Liver (tissue), 9 donors: ENCODE results near the gene FBXL22. TPM values are rescaled to one million over a fixed set of nuclear protein-coding genes. Genes with fewer than 3 reads are reported as not detected.

Experiments
- DNase-seq: peaks from one replicate; pipeline ENCODE4 v3.0.0-alpha.2; 2017; ENCODE audit warnings: low spot score
- H3K27ac ChIP-seq, 2 donors: one replicate each; pipeline ENCODE4 v1.7.0; 2013; ENCODE audit warnings: inconsistent platforms in 2 of 2, low read length in 2 of 2, control low read depth in 1 of 2, low read depth in 1 of 2, mild to moderate bottlenecking in 1 of 2
- H3K27me3 ChIP-seq, 4 donors: one replicate each; pipeline versions ENCODE4 v1.6.1 to v1.7.0; 2013; ENCODE audit warnings: low read length in 3 of 4, inconsistent platforms in 1 of 4, mild to moderate bottlenecking in 1 of 4, moderate library complexity in 1 of 4; ENCODE audit not compliant: control insufficient read depth in 4 of 4, insufficient read depth in 4 of 4
- H3K36me3 ChIP-seq, 4 donors: one replicate each; pipeline versions ENCODE4 v1.6.1 to v1.7.0; 2013; ENCODE audit warnings: low read length in 3 of 4, mild to moderate bottlenecking in 3 of 4, low read depth in 1 of 4, moderate library complexity in 1 of 4; ENCODE audit not compliant: control insufficient read depth in 4 of 4, insufficient read depth in 3 of 4
- H3K4me1 ChIP-seq, 4 donors: one replicate each; pipeline versions ENCODE4 v1.6.1 to v1.7.0; 2013; ENCODE audit warnings: low read length in 3 of 4, mild to moderate bottlenecking in 3 of 4, moderate library complexity in 1 of 4; ENCODE audit not compliant: control insufficient read depth in 4 of 4, insufficient read depth in 4 of 4
- H3K4me3 ChIP-seq, 3 donors: one replicate each; pipeline versions ENCODE4 v1.6.1 to v1.7.0; 2013; ENCODE audit warnings: low read length in 3 of 3, control low read depth in 1 of 3, low read depth in 1 of 3, mild to moderate bottlenecking in 1 of 3
- H3K9ac ChIP-seq, 2 donors: one replicate each; pipeline ENCODE4 v1.7.0; 2013; ENCODE audit warnings: low read length in 2 of 2, mild to moderate bottlenecking in 2 of 2, moderate library complexity in 2 of 2, control low read depth in 1 of 2, low read depth in 1 of 2
- H3K9me3 ChIP-seq, 4 donors: one replicate each; pipeline versions ENCODE4 v1.6.1 to v1.7.0; 2013; ENCODE audit warnings: low read length in 3 of 4; ENCODE audit not compliant: control insufficient read depth in 4 of 4
- CTCF ChIP-seq: fragments of 150-350 bp; IDR thresholded peaks from 2 replicates; pipeline ENCODE4 v1.5.1; 2017; ENCODE audit warnings: improper control_type of control experiment, low read depth, low read length; ENCODE audit not compliant: missing input control
- FOXA1 ChIP-seq: IDR thresholded peaks from 2 replicates; pipeline ENCODE4 v1.6.1; 2016; ENCODE audit warnings: antibody characterized with exemption
- FOXA2 ChIP-seq: IDR thresholded peaks from 2 replicates; pipeline ENCODE4 v1.6.1; 2016; ENCODE audit warnings: antibody characterized with exemption
- GABPA ChIP-seq, 2 donors: IDR thresholded peaks in 1 of 2; conservative IDR thresholded peaks in 1 of 2; 2 replicates each; pipeline ENCODE4 v1.6.1; 2016; ENCODE audit warnings: antibody characterized with exemption in 2 of 2, mild to moderate bottlenecking in 1 of 2, moderate library complexity in 1 of 2
- HNF4A ChIP-seq, 2 donors: conservative IDR thresholded peaks; 2 replicates each; pipeline ENCODE4 v1.6.1; 2016; ENCODE audit warnings: antibody characterized with exemption in 2 of 2, mild to moderate bottlenecking in 2 of 2
- HNF4G ChIP-seq: IDR thresholded peaks from 2 replicates; pipeline ENCODE4 v1.6.1; 2016; ENCODE audit warnings: antibody characterized with exemption
- JUND ChIP-seq, 2 donors: IDR thresholded peaks; 2 replicates each; pipeline ENCODE4 v1.6.1; 2016; ENCODE audit warnings: antibody characterized with exemption in 2 of 2
- MAX ChIP-seq: IDR thresholded peaks from 2 replicates; pipeline ENCODE4 v1.6.1; 2016; ENCODE audit warnings: antibody characterized with exemption
- NR2F2 ChIP-seq: IDR thresholded peaks from 2 replicates; pipeline ENCODE4 v1.6.1; 2016; ENCODE audit warnings: antibody characterized with exemption
- RAD21 ChIP-seq, 2 donors: IDR thresholded peaks; 2 replicates each; pipeline ENCODE4 v1.6.1; 2016; ENCODE audit warnings: antibody characterized with exemption in 2 of 2, mild to moderate bottlenecking in 2 of 2
- RXRA ChIP-seq, 2 donors: IDR thresholded peaks; 2 replicates each; pipeline ENCODE4 v1.6.1; 2017 to 2018; ENCODE audit warnings: antibody characterized with exemption in 2 of 2, mild to moderate bottlenecking in 1 of 2
- SP1 ChIP-seq: IDR thresholded peaks from 2 replicates; pipeline ENCODE4 v1.6.1; 2018; ENCODE audit warnings: antibody characterized with exemption, mild to moderate bottlenecking
- TAF1 ChIP-seq: conservative IDR thresholded peaks from 2 replicates; pipeline ENCODE4 v1.6.1; 2016; ENCODE audit warnings: antibody characterized with exemption, mild to moderate bottlenecking
- YY1 ChIP-seq: IDR thresholded peaks from 2 replicates; pipeline ENCODE4 v1.6.1; 2016; ENCODE audit warnings: antibody characterized with exemption, mild to moderate bottlenecking
- WGBS: extraction: QIAGEN DNeasy Blood & Tissue Kit; methylation state at CpG from one replicate; pipeline ENCODE4 v1.1.7; 2013; 5-methylcytosine and 5-hydroxymethylcytosine counted together
- polyA plus RNA-seq, 2 donors: library from polyadenylated mRNA; stranded (reverse) in 1 of 2; unstranded in 1 of 2; fragments of 200-250 nt in 1 of 2; fragments of >200 nt in 1 of 2; fragmentation: Nextera tagmentation in 1 of 2; extraction: Ambion mirVana in 1 of 2; gene quantifications; one replicate each; pipeline versions ENCODE4 v1.2.1 to v1.2.3, GENCODE V29; 2013 to 2015
- total RNA-seq, 2 donors: library from RNA; depleted of rRNA; stranded (reverse); fragments of >200 nt; gene quantifications; one replicate each; pipeline ENCODE4 v1.2.3, GENCODE V29; 2014
- TF ChIP-seq, protein P1 (sequence below): IDR thresholded peaks from 2 replicates; pipeline ENCODE4 v1.6.1; 2016; ENCODE audit warnings: antibody characterized with exemption
- donor health status: healthy.
- donor health status: healthy.
- donor health status: healthy.
- donor health status: healthy.
- donor health status: healthy.

FBXL22 gene
- total and polyA plus RNA-seq, 4 donors, result 0.18 to 0.29 (median 0.22) TPM

DNA sequence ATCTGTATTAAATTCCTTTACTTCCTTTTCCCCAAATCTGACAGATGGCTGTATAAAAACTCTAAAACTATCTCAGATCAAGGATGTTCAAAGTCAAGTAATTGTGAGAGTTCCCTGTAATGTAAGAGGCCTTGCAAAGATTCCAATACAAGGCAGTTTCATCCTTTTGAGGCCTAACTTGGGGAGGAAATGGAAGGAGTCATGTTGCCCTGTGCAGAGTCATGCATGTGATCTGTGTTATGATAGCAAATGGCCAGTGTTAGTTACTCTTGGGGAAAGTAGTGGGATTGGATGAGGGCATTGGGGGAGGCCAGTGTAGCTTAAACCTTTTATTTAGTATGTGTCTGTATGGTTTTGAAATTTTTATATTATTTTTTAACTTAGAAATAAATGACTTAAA is 23.7 kb upstream of the FBXL22 start:
- no peak for TF ChIP-seq HNF4A (conservative IDR thresholded peaks at IDR 0.05)
- TF ChIP-seq, protein P1, sequence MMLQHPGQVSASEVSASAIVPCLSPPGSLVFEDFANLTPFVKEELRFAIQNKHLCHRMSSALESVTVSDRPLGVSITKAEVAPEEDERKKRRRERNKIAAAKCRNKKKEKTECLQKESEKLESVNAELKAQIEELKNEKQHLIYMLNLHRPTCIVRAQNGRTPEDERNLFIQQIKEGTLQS, result no peak
- TF ChIP-seq JUND (IDR thresholded peaks at IDR 0.05), result no peak
- TF ChIP-seq FOXA2, result no peak
- no peak for TF ChIP-seq CTCF
- TF ChIP-seq YY1, result no peak
- TF ChIP-seq MAX, result no peak
- TF ChIP-seq NR2F2, result no peak
- TF ChIP-seq GABPA (IDR thresholded peaks at IDR 0.05 in 1 of 2, conservative IDR thresholded peaks at IDR 0.05 in 1 of 2), result no peak
- TF ChIP-seq HNF4G, result no peak
- TF ChIP-seq RXRA (IDR thresholded peaks at IDR 0.05), result no peak
- TF ChIP-seq TAF1, result no peak
- H3K36me3 ChIP-seq, result peaks cover 0 to 44% (median 30%) of the 10 kb centered on the region in 4 donors
- no peaks in the 10 kb centered on the region for H3K4me1 ChIP-seq
- H3K27me3 ChIP-seq, result no peaks in the 10 kb centered on the region
- no peak for DNase-seq
- no peaks in the 10 kb centered on the region for H3K9me3 ChIP-seq
- no peak overlapping the region for H3K4me3 ChIP-seq
- no peak overlapping the region for H3K9ac ChIP-seq
- H3K27ac ChIP-seq, result no peak overlapping the region

- Histone ChIP-seq H3K9me3 (no peaks in the 10 kb centered on the region), H3K36me3 (peaks cover 0 to 41% (median 27%) of the 10 kb centered on the region in 4 donors), H3K27ac (no peak overlapping the region), H3K9ac (no peak overlapping the region), H3K4me1 (no peaks in the 10 kb centered on the region), H3K27me3 (no peaks in the 10 kb centered on the region), H3K4me3 (no peak overlapping the region)
- DNase-seq, result no peak
- no peak for TF ChIP-seq JUND (IDR thresholded peaks at IDR 0.05)
- no peak for TF ChIP-seq RAD21 (IDR thresholded peaks at IDR 0.05)
- TF ChIP-seq GABPA (IDR thresholded peaks at IDR 0.05 in 1 of 2, conservative IDR thresholded peaks at IDR 0.05 in 1 of 2), result no peak
- no peak for TF ChIP-seq HNF4A (conservative IDR thresholded peaks at IDR 0.05)
- TF ChIP-seq TAF1, result no peak
- no peak for TF ChIP-seq SP1
- TF ChIP-seq NR2F2, result no peak
- 73% methylated on average over 1 of the region's 1 CpG for WGBS
These were observed 21.9 kb upstream of the FBXL22 start for GRCh38 chr15:63575312-63575711.

DNA sequence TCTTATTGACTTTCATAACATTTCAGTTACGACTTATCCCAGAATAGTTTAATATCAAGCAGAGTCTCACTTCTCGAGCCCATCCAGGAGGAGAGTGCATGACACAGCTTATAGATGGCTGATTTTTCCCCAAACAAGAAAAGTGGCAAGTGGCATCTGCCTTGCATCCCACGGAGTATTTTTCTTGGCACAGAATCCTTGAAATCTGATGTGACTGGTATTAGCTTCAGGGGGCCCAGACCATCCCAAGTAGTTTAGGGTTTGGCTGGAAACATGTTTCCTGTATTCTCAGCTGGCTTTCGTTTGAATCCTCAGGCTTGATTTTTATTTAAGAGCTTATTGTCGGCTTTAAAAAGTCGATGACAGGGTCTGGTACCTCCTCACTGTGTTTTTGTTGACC is 20.7 kb upstream of the FBXL22 start:
- Histone ChIP-seq H3K4me3 (no peak overlapping the region), H3K4me1 (no peaks in the 10 kb centered on the region), H3K27me3 (no peaks in the 10 kb centered on the region), H3K27ac (no peak overlapping the region), H3K9ac (no peak overlapping the region), H3K9me3 (no peaks in the 10 kb centered on the region), H3K36me3 (peaks cover 0 to 33% (median 20%) of the 10 kb centered on the region in 4 donors)
- WGBS, result 85% methylated on average over 6 of the region's 6 CpGs
- DNase-seq, result no peak
- no peak for TF ChIP-seq FOXA1
- TF ChIP-seq RXRA (IDR thresholded peaks at IDR 0.05), result no peak
- no peak for TF ChIP-seq HNF4A (conservative IDR thresholded peaks at IDR 0.05)
- no peak for TF ChIP-seq HNF4G
